SK-N-SH (cell line): ENCODE data around the gene GRWD1. TPM values are rescaled to one million over a fixed set of nuclear protein-coding genes. Genes with fewer than 3 reads are reported as not detected.
A peak's percentile ranks its signal among the peaks of the same experiment; 100 is the strongest.

Experiments
- CTCF ChIA-PET: fragments of 300-600, 350-600 bp; formaldehyde crosslinking; extraction: SDS; loops from one replicate; lab custom pipeline; 2021; lab: Yijun Ruan, JAX
- POLR2A ChIA-PET: fragments of 350-600 bp; sonication (Branson Sonifier 250); formaldehyde crosslinking; extraction: SDS; loops from one replicate; lab custom pipeline; 2020; ENCODE audit warnings: antibody characterized with exemption, inconsistent platforms; lab: Yijun Ruan, JAX
- DNase-seq: peaks from one replicate; pipeline ENCODE4 v3.0.0; 2012
- H2AFZ ChIP-seq: fragments of 200-600 bp; sonication (generic); 2 replicates; pipeline ENCODE4 v1.8.1; 2016; ENCODE audit warnings: antibody characterized with exemption, mild to moderate bottlenecking, low read depth
- H3F3A ChIP-seq: fragments of 200-600 bp; sonication (generic); replicated peaks from 2 replicates; pipeline ENCODE3; 2016; ENCODE audit warnings: antibody characterized with exemption, mild to moderate bottlenecking; ENCODE audit not compliant: insufficient read depth
- H3K27ac ChIP-seq, 2 experiments: fragments of 200-500 bp in 1 of 2; fragments of 200-600 bp in 1 of 2; sonication (Bioruptor generic) in 1 of 2; sonication (generic), shearing (Covaris generic) in 1 of 2; 2 replicates each; pipeline versions ENCODE4 v1.5.1 to v1.6.1; 2014 to 2016; ENCODE audit warnings: low read depth in 2 of 2, inconsistent platforms in 1 of 2, low read length in 1 of 2, mild to moderate bottlenecking in 1 of 2, mixed read lengths in 1 of 2
- H3K27me3 ChIP-seq: fragments of 200-600 bp; sonication (generic), shearing (Covaris generic); 2 replicates; pipeline ENCODE4 v1.6.1; 2016; ENCODE audit warnings: mixed run types; ENCODE audit not compliant: insufficient read depth
- H3K36me3 ChIP-seq, 2 experiments: fragments of 200-500 bp in 1 of 2; fragments of 200-600 bp in 1 of 2; sonication (Bioruptor generic) in 1 of 2; sonication (generic) in 1 of 2; replicated peaks in 1 of 2; 2 replicates each; pipeline versions ENCODE3 to v1.5.1; 2014 to 2016; ENCODE audit warnings: low read length in 1 of 2, mild to moderate bottlenecking in 1 of 2; ENCODE audit not compliant: insufficient read depth in 2 of 2, control insufficient read depth in 1 of 2
- H3K4me1 ChIP-seq, 2 experiments: fragments of 200-500 bp in 1 of 2; fragments of 200-600 bp in 1 of 2; sonication (Bioruptor generic) in 1 of 2; sonication (generic), shearing (Covaris generic) in 1 of 2; 2 replicates each; pipeline versions ENCODE4 v1.5.1 to v1.6.1; 2014 to 2016; ENCODE audit warnings: low read depth in 1 of 2, low read length in 1 of 2, mixed run types in 1 of 2; ENCODE audit not compliant: insufficient read depth in 2 of 2, control insufficient read depth in 1 of 2
- H3K4me2 ChIP-seq: fragments of 200-600 bp; sonication (generic), shearing (Covaris generic); 2 replicates; pipeline ENCODE4 v1.6.1; 2017; ENCODE audit warnings: mixed run types
- H3K4me3 ChIP-seq, 2 experiments: fragments of 200-500 bp in 1 of 2; fragments of 200-600 bp in 1 of 2; sonication (Bioruptor generic) in 1 of 2; sonication (generic), shearing (Covaris generic) in 1 of 2; 2 replicates each; pipeline versions ENCODE4 v1.5.1 to v1.8.1; 2014 to 2016; ENCODE audit warnings: low read depth in 2 of 2, inconsistent platforms in 1 of 2, low read length in 1 of 2, mild to moderate bottlenecking in 1 of 2, mixed read lengths in 1 of 2, moderate library complexity in 1 of 2
- H3K79me2 ChIP-seq: fragments of 200-600 bp; sonication (generic); 2 replicates; pipeline ENCODE4 v1.8.1; 2017; ENCODE audit warnings: mild to moderate bottlenecking; ENCODE audit not compliant: insufficient read depth
- H3K9ac ChIP-seq: fragments of 200-600 bp; sonication (generic); 2 replicates; pipeline ENCODE4 v1.6.1; 2017; ENCODE audit warnings: mixed run types
- H3K9me2 ChIP-seq: fragments of 200-600 bp; sonication (generic); 2 replicates; pipeline ENCODE4 v1.6.1; 2017; ENCODE audit warnings: mixed run types
- H3K9me3 ChIP-seq: fragments of 200-600 bp; sonication (generic); 2 replicates; pipeline ENCODE4 v1.6.1; 2017; ENCODE audit warnings: mixed run types, mild to moderate bottlenecking, moderate library complexity
- H4K20me1 ChIP-seq: fragments of 200-600 bp; sonication (generic); 2 replicates; pipeline ENCODE4 v1.6.1; 2017; ENCODE audit warnings: mild to moderate bottlenecking, mixed run types; ENCODE audit not compliant: insufficient read depth
- CHD2 ChIP-seq: fragments of 150-350 bp; IDR thresholded peaks from 2 replicates; pipeline ENCODE4 v1.6.1; 2018; ENCODE audit warnings: low read length; ENCODE audit not compliant: partially characterized antibody
- ELF1 ChIP-seq: IDR thresholded peaks from 2 replicates; pipeline ENCODE4 v1.4.0; 2012
- EP300 ChIP-seq, 2 experiments: IDR thresholded peaks; 2 replicates each; pipeline versions ENCODE4 v1.4.0 to v1.6.1; 2012; ENCODE audit warnings: borderline replicate concordance in 1 of 2, low read depth in 1 of 2, low read length in 1 of 2
- FOXJ3 ChIP-seq: sonication (generic); formaldehyde crosslinking; IDR thresholded peaks from 2 replicates; pipeline ENCODE4 v1.5.1; 2020; ENCODE audit warnings: mild to moderate bottlenecking, missing genetic modification reagents
- MXI1 ChIP-seq: IDR thresholded peaks from 2 replicates; pipeline ENCODE4 v1.6.1; 2012; ENCODE audit warnings: mild to moderate bottlenecking, low read depth, low read length, improper control_type of control experiment
- NFIC ChIP-seq: IDR thresholded peaks from 2 replicates; pipeline ENCODE4 v1.4.0; 2012; ENCODE audit warnings: borderline replicate concordance
- NRF1 ChIP-seq: IDR thresholded peaks from 2 replicates; pipeline ENCODE4 v1.6.1; 2012; ENCODE audit warnings: low read depth, mild to moderate bottlenecking, low read length
- RAD21 ChIP-seq: IDR thresholded peaks from 2 replicates; pipeline ENCODE4 v1.6.1; 2012; ENCODE audit warnings: mild to moderate bottlenecking, low read length
- RCOR1 ChIP-seq: fragments of 150-350 bp; IDR thresholded peaks from 2 replicates; pipeline ENCODE4 v1.6.1; 2017; ENCODE audit warnings: antibody characterized with exemption, low read length
- REST ChIP-seq: IDR thresholded peaks from 2 replicates; pipeline ENCODE4 v1.6.1; 2012; ENCODE audit warnings: mild to moderate bottlenecking, low read depth, low read length, moderate library complexity
- SIN3A ChIP-seq: IDR thresholded peaks from 2 replicates; pipeline ENCODE4 v1.6.1; 2012; ENCODE audit warnings: low read depth, mild to moderate bottlenecking, low read length, moderate library complexity, borderline replicate concordance
- SMC3 ChIP-seq: IDR thresholded peaks from 2 replicates; pipeline ENCODE4 v1.6.1; 2012; ENCODE audit warnings: low read depth, low read length, improper control_type of control experiment
- YY1 ChIP-seq: IDR thresholded peaks from 2 replicates; pipeline ENCODE4 v1.4.0; 2012; ENCODE audit warnings: low read depth, mild to moderate bottlenecking
- WGBS: methylation state at CpG from one replicate; pipeline ENCODE4 v1.1.6; 2017; ENCODE audit warnings: low lambda C conversion rate; 5-methylcytosine and 5-hydroxymethylcytosine counted together
- polyA plus RNA-seq, 3 experiments: library from polyadenylated mRNA; depleted of rRNA; stranded (reverse); fragments of >200 nt; gene quantifications; 2 replicates each; pipeline ENCODE4 v1.2.3, GENCODE V29; 2012
- TF ChIP-seq, protein P1 (sequence below): IDR thresholded peaks from 2 replicates; pipeline ENCODE4 v1.4.0; 2012; ENCODE audit warnings: low read depth, borderline replicate concordance
- TF ChIP-seq, protein P2 (sequence below): IDR thresholded peaks from 2 replicates; pipeline ENCODE4 v1.4.0; 2012; ENCODE audit warnings: low read depth

Gene GRWD1
- polyA plus RNA-seq, 1 of the 3 experiments (the other 2 are of a cell fraction): 36.6 TPM

DNA sequence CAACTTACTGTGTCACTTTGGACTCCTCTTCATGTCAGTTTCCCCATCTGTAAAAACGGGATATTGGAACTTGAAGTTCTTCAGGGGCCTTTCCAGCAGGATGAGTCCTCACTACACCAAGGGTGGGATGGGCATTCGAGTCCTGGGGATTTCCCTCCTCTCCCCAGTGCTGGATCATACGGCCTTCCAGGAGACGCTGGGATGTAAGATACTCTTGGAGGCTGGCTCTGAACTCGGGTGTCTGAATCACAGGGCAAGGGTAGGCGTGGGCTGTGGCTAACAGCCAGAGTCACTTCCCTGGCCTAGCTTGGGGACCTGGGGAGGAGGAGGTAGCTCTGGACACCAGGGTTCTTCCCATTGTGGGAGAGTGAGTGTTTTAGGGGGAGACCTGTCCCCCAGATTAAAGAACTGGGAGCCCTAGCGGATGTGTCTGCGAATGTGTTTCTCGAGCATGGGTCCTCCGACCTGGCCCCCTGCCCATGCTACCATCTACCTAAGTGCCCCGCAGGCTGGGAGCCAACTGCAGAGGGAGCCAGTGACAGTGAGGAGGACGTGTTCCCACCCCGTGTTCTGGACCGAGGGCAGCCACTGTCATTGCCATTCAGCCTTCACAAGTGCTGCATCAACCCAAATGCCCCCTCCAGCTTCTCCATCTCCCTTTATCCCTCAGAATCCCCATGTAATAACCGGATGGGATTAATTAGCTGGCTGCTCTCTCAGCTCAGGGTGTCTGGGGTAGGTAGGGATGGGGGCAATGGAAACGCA lies 21.0 kb downstream of the GRWD1 start:
- TF ChIP-seq RAD21 (no peak), CHD2 (no peak), MXI1 (no peak), SIN3A (no peak), YY1 (no peak), NFIC (no peak), SMC3 (no peak), EP300 (IDR thresholded peaks at IDR 0.05; ENCODE audit: borderline replicate concordance in 1 of 2, low read depth in 1 of 2, low read length in 1 of 2) (no peak), FOXJ3 (CRISPR knock-in tag) (no peak)
- TF ChIP-seq, protein P1, sequence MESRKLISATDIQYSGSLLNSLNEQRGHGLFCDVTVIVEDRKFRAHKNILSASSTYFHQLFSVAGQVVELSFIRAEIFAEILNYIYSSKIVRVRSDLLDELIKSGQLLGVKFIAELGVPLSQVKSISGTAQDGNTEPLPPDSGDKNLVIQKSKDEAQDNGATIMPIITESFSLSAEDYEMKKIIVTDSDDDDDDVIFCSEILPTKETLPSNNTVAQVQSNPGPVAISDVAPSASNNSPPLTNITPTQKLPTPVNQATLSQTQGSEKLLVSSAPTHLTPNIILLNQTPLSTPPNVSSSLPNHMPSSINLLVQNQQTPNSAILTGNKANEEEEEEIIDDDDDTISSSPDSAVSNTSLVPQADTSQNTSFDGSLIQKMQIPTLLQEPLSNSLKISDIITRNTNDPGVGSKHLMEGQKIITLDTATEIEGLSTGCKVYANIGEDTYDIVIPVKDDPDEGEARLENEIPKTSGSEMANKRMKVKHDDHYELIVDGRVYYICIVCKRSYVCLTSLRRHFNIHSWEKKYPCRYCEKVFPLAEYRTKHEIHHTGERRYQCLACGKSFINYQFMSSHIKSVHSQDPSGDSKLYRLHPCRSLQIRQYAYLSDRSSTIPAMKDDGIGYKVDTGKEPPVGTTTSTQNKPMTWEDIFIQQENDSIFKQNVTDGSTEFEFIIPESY: no peak
- TF ChIP-seq, protein P2, sequence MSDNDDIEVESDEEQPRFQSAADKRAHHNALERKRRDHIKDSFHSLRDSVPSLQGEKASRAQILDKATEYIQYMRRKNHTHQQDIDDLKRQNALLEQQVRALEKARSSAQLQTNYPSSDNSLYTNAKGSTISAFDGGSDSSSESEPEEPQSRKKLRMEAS: no peak
- WGBS: 37% methylated on average over 8 of the region's 16 CpGs
- H3K9me3 ChIP-seq: no peaks in the 10 kb centered on the region
- peaks cover 11% of the 10 kb centered on the region for H3F3A ChIP-seq
- H3K27me3 ChIP-seq: no peaks in the 10 kb centered on the region
- H4K20me1 ChIP-seq: peaks cover 21% of the 10 kb centered on the region
- no peak overlapping the region for H3K9ac ChIP-seq
- H3K36me3 ChIP-seq: peaks cover 14 to 17% of the 10 kb centered on the region in 2 experiments
- H3K9me2 ChIP-seq: no peaks in the 10 kb centered on the region
- no peak overlapping the region for H2AFZ ChIP-seq
- no peak overlapping the region for H3K4me2 ChIP-seq
- ChIA-PET CTCF (interaction anchor here (0.6 to 1.3 kb wide), 4 partner anchors 23 to 262 kb away, joined by 3 read pairs; no protein-coding TSS in a partner anchor), POLR2A (interaction anchor here (0.6 kb wide), 1 partner anchor 1019 kb away, joined by 3 read pairs; no protein-coding TSS in a partner anchor)
- peaks cover 5 to 20% of the 10 kb centered on the region in 2 experiments; a peak in 2 of 4 replicates for H3K4me1 ChIP-seq
- peak; percentile 19 for DNase-seq
- H3K4me3 ChIP-seq: no peak overlapping the region
- H3K27ac ChIP-seq: peak overlapping the region in 1 of 2 experiments; percentile 24; a peak in 1 of 4 replicates
- peaks cover 25% of the 10 kb centered on the region for H3K79me2 ChIP-seq

GRCh38 chr19:48468772-48469288 lies 23.0 kb downstream of the GRWD1 start:
- peaks cover 11% of the 10 kb centered on the region for H3F3A ChIP-seq
- peaks cover 39% of the 10 kb centered on the region for H4K20me1 ChIP-seq
- 1% methylated on average over 25 of the region's 36 CpGs for WGBS
- H3K9me3 ChIP-seq: no peaks in the 10 kb centered on the region
- peak overlapping the region; percentile 97 for H3K9ac ChIP-seq
- DNase-seq: peak; percentile 95
- no peaks in the 10 kb centered on the region for H3K27me3 ChIP-seq
- peaks cover 38% of the 10 kb centered on the region for H3K79me2 ChIP-seq
- peaks cover 30% of the 10 kb centered on the region in 2 experiments for H3K36me3 ChIP-seq
- H2AFZ ChIP-seq: peak overlapping the region; percentile 78
- POLR2A ChIA-PET: no interaction called here
- H3K4me2 ChIP-seq: peak overlapping the region; percentile 68
- H3K4me1 ChIP-seq: peaks cover 5 to 20% of the 10 kb centered on the region in 2 experiments; a peak in 3 of 4 replicates
- CTCF ChIA-PET: no interaction called here
- peak overlapping the region; percentile 95 to 97 for H3K27ac ChIP-seq
- H3K4me3 ChIP-seq: peak overlapping the region; percentile 77 to 86
- no peaks in the 10 kb centered on the region for H3K9me2 ChIP-seq
- TF ChIP-seq EP300 (IDR thresholded peaks at IDR 0.05; ENCODE audit: borderline replicate concordance in 1 of 2, low read depth in 1 of 2, low read length in 1 of 2) (no peak), REST (no peak), NRF1 (peak; percentile 90), RCOR1 (no peak), CHD2 (peak; percentile 96), ELF1 (peak; percentile 20; the same call in 1 of the 2 replicates), MXI1 (peak; percentile 94), SIN3A (peak; percentile 7; the same call in 1 of the 2 replicates)
- TF ChIP-seq, protein P2: 0 out of 2 replicates have a peak, but pooled peaks have one; percentile 5
- TF ChIP-seq, protein P1: peak; percentile 71; the same call in 1 of the 2 replicates
